ENCODE data around the gene SRP68. TPM values are rescaled to one million over a fixed set of nuclear protein-coding genes. Genes with fewer than 3 reads are reported as not detected.

Gene SRP68
- polyA plus RNA-seq, 1 donor from 2014 or later: 58.7 TPM

GRCh38 chr17:76000016-76000754 lies 72.1 kb downstream of the SRP68 start:
- H3K4me1 Mint-ChIP-seq: peaks cover 6 to 11% (median 9%) of the 10 kb centered on the region in 3 donors
- no peaks in the 10 kb centered on the region for H3K9me3 Mint-ChIP-seq
- H3K4me3 Mint-ChIP-seq: no peak overlapping the region
- H3K27me3 Mint-ChIP-seq: no peaks in the 10 kb centered on the region
- no peak overlapping the region for H3K27ac Mint-ChIP-seq
- peaks cover 4% of the 10 kb centered on the region for H3K36me3 Mint-ChIP-seq

GRCh38 chr17:75998327-75998795 lies 74.0 kb downstream of the SRP68 start:
- Mint-ChIP-seq H3K9me3 (no peaks in the 10 kb centered on the region), H3K4me3 (no peak overlapping the region), H3K27me3 (no peaks in the 10 kb centered on the region), H3K36me3 (peaks cover 2% of the 10 kb centered on the region), H3K27ac (no peak overlapping the region), H3K4me1 (peaks cover 6 to 11% (median 9%) of the 10 kb centered on the region in 3 donors)

GRCh38 chr17:75996665-75997590 lies 75.4 kb downstream of the SRP68 start:
- peak overlapping the region in 3 of 4 donors; percentile 30 to 84 (median 35) for H3K4me3 Mint-ChIP-seq
- H3K27me3 Mint-ChIP-seq: no peaks in the 10 kb centered on the region
- peak overlapping the region; percentile 16 to 92 (median 86) for H3K27ac Mint-ChIP-seq

GRCh38 chr17:75995385-75995925 lies 76.9 kb downstream of the SRP68 start:
- H3K9me3 Mint-ChIP-seq: no peaks in the 10 kb centered on the region
- H3K27ac Mint-ChIP-seq: no peak overlapping the region
- H3K4me3 Mint-ChIP-seq: no peak overlapping the region
- no peaks in the 10 kb centered on the region for H3K27me3 Mint-ChIP-seq
- H3K4me1 Mint-ChIP-seq: peaks cover 6 to 17% (median 16%) of the 10 kb centered on the region in 3 donors
- peaks cover 5% of the 10 kb centered on the region for H3K36me3 Mint-ChIP-seq

More at GRCh38 chr17:75996665-75997590, 75.4 kb downstream of the SRP68 start:
- Mint-ChIP-seq H3K4me1 (peaks cover 6 to 13% (median 13%) of the 10 kb centered on the region in 3 donors), H3K9me3 (no peaks in the 10 kb centered on the region), H3K36me3 (peaks cover 5% of the 10 kb centered on the region)

GRCh38 chr17:75994802-75995370 lies 77.4 kb downstream of the SRP68 start:
- Mint-ChIP-seq H3K9me3 (no peaks in the 10 kb centered on the region), H3K27ac (peak overlapping the region in 2 of 3 donors; percentile 39 to 81), H3K4me3 (no peak overlapping the region), H3K4me1 (peaks cover 6 to 17% (median 16%) of the 10 kb centered on the region in 3 donors), H3K27me3 (no peaks in the 10 kb centered on the region), H3K36me3 (peaks cover 8% of the 10 kb centered on the region)

GRCh38 chr17:75991396-75991795 lies 80.9 kb downstream of the SRP68 start:
- peak overlapping the region in 1 of 3 donors; percentile 46 for H3K27ac Mint-ChIP-seq
- H3K4me3 Mint-ChIP-seq: no peak overlapping the region
- H3K27me3 Mint-ChIP-seq: no peaks in the 10 kb centered on the region
- H3K4me1 Mint-ChIP-seq: peaks cover 0 to 8% (median 5%) of the 10 kb centered on the region in 3 donors
- H3K9me3 Mint-ChIP-seq: no peaks in the 10 kb centered on the region
- peaks cover 8% of the 10 kb centered on the region for H3K36me3 Mint-ChIP-seq

Other genes with a start within 250 kb of the SRP68 start
- gene UNC13D, start 228.1 kb downstream of the SRP68 start, polyA plus RNA-seq: 42.0 TPM
- gene WBP2, start 217.2 kb downstream of the SRP68 start, polyA plus RNA-seq: 131 TPM
- gene TRIM47, start 193.9 kb downstream of the SRP68 start, polyA plus RNA-seq: 12.4 TPM
- 25.0 TPM for gene TRIM65, start 175.6 kb downstream of the SRP68 start, polyA plus RNA-seq
- gene MRPL38, start 167.6 kb downstream of the SRP68 start, polyA plus RNA-seq: 77.5 TPM
- 1.9 TPM for gene FBF1, start 131.5 kb downstream of the SRP68 start, polyA plus RNA-seq
- gene ACOX1, start 93.4 kb downstream of the SRP68 start, polyA plus RNA-seq: 19.3 TPM
- 27.0 TPM for gene TEN1, start 93.3 kb downstream of the SRP68 start, polyA plus RNA-seq
- 0.71 TPM for gene CDK3, start 71.7 kb downstream of the SRP68 start, polyA plus RNA-seq
- gene EVPL, start 45.2 kb downstream of the SRP68 start, polyA plus RNA-seq: not detected
- 0.21 TPM for gene GALR2, start 2.3 kb upstream of the SRP68 start, polyA plus RNA-seq
- gene ZACN, start 6.7 kb upstream of the SRP68 start, polyA plus RNA-seq: 1.6 TPM
- gene EXOC7, start 31.3 kb upstream of the SRP68 start, polyA plus RNA-seq: 52.7 TPM
- gene FOXJ1, start 68.7 kb upstream of the SRP68 start, polyA plus RNA-seq: not detected
- 0.43 TPM for gene RNF157, start 168.0 kb upstream of the SRP68 start, polyA plus RNA-seq
- 4.3 TPM for gene UBALD2, start 192.8 kb upstream of the SRP68 start, polyA plus RNA-seq
- 0.14 TPM for gene QRICH2, start 235.8 kb upstream of the SRP68 start, polyA plus RNA-seq